H1 (cell line): ENCODE data around the gene NEDD9. TPM values are rescaled to one million over a fixed set of nuclear protein-coding genes. Genes with fewer than 3 reads are reported as not detected.

Experiments used
- CTCF ChIA-PET: fragments of 300-600 bp; sonication (Branson Sonifier 250); formaldehyde crosslinking; loops from one replicate; lab custom pipeline; 2021; ENCODE audit not compliant: partially characterized antibody; lab: Charles Lee
- POLR2A ChIA-PET: fragments of 300-600 bp; sonication (Branson Sonifier 250); formaldehyde crosslinking; loops from one replicate; lab custom pipeline; 2021; ENCODE audit warnings: inconsistent platforms; ENCODE audit not compliant: partially characterized antibody; lab: Charles Lee
- DNase-seq, 2 experiments: peaks; one replicate each; pipeline versions ENCODE4 v3.0.0 to v3.0.0-alpha.2; 2010 to 2022; ENCODE audit warnings: low spot score in 2 of 2, low read depth in 1 of 2, mixed read lengths in 1 of 2
- FAIRE-seq: peaks from 2 replicates; lab custom pipeline; 2011; peaks lifted over from hg19 to GRCh38; lab: Jason Lieb, UNC
- H2AFZ ChIP-seq: 2 replicates; pipeline ENCODE4 v1.8.1; 2012; ENCODE audit warnings: low read length, inconsistent platforms
- H2AK5ac ChIP-seq: 2 replicates; pipeline ENCODE4 v1.6.1; 2013; ENCODE audit warnings: low read depth, low read length
- H2BK120ac ChIP-seq: replicated peaks from 2 replicates; pipeline ENCODE3; 2013; ENCODE audit warnings: low read depth, low read length, inconsistent platforms
- H2BK12ac ChIP-seq: 2 replicates; pipeline ENCODE4 v1.6.1; 2013; ENCODE audit warnings: low read depth, low read length
- H2BK15ac ChIP-seq: 2 replicates; pipeline ENCODE4 v1.6.1; 2013; ENCODE audit warnings: low read length
- H2BK20ac ChIP-seq: 2 replicates; pipeline ENCODE4 v1.6.1; 2013; ENCODE audit warnings: low read length
- H2BK5ac ChIP-seq: 2 replicates; pipeline ENCODE4 v1.6.1; 2013; ENCODE audit warnings: low read depth, low read length
- H3K14ac ChIP-seq: 2 replicates; pipeline ENCODE4 v1.6.1; 2013; ENCODE audit warnings: inconsistent platforms; ENCODE audit not compliant: insufficient read length
- H3K18ac ChIP-seq: 2 replicates; pipeline ENCODE4 v1.6.1; 2013; ENCODE audit warnings: low read length; ENCODE audit errors: extremely low read depth
- H3K23ac ChIP-seq: 2 replicates; pipeline ENCODE4 v1.6.1; 2013; ENCODE audit warnings: inconsistent platforms; ENCODE audit not compliant: insufficient read length
- H3K23me2 ChIP-seq: 2 replicates; pipeline ENCODE4 v1.6.1; 2013; ENCODE audit warnings: low read depth, low read length
- H3K27ac ChIP-seq: 2 replicates; pipeline ENCODE4 v1.6.1; 2011; ENCODE audit warnings: low read depth, low read length, inconsistent platforms
- H3K27me3 ChIP-seq, 4 experiments: replicated peaks in 1 of 4; 1 replicate in 1 of 4; 2 replicates in 3 of 4; pipeline versions ENCODE4 v1.6.1 to v1.8.1; 2011 to 2013; ENCODE audit warnings: low read length in 3 of 4, mild to moderate bottlenecking in 3 of 4, inconsistent platforms in 2 of 4, mixed read lengths in 2 of 4, moderate library complexity in 1 of 4; ENCODE audit not compliant: control insufficient read depth in 3 of 4, insufficient read depth in 3 of 4; ENCODE audit errors: extremely low read depth in 1 of 4
- H3K36me3 ChIP-seq, 4 experiments: 2 replicates each; pipeline versions ENCODE4 v1.6.1 to v1.8.1; 2011 to 2013; ENCODE audit warnings: mild to moderate bottlenecking in 4 of 4, low read length in 3 of 4, moderate library complexity in 2 of 4, control low read depth in 1 of 4, inconsistent platforms in 1 of 4; ENCODE audit not compliant: insufficient read depth in 4 of 4, control insufficient read depth in 2 of 4
- H3K4ac ChIP-seq: replicated peaks from 2 replicates; pipeline ENCODE3; 2013; ENCODE audit warnings: low read length, low read depth, mixed read lengths, inconsistent platforms; ENCODE audit not compliant: insufficient read length
- H3K4me1 ChIP-seq, 4 experiments: replicated peaks in 1 of 4; 1 replicate in 1 of 4; 2 replicates in 3 of 4; pipeline versions ENCODE4 v1.6.1 to v1.8.1; 2011 to 2013; ENCODE audit warnings: low read length in 3 of 4, inconsistent platforms in 2 of 4, mixed read lengths in 1 of 4; ENCODE audit not compliant: insufficient read depth in 4 of 4, control insufficient read depth in 3 of 4
- H3K4me2 ChIP-seq, 2 experiments: 2 replicates each; pipeline versions ENCODE4 v1.6.1 to v1.8.1; 2011 to 2013; ENCODE audit warnings: low read depth in 2 of 2, low read length in 2 of 2, control low read depth in 1 of 2, inconsistent platforms in 1 of 2, mild to moderate bottlenecking in 1 of 2; ENCODE audit not compliant: insufficient read depth in 1 of 2
- H3K4me3 ChIP-seq, 4 experiments: fragments of 200-600, 300-600 bp in 1 of 4; sonication (generic), shearing (Covaris generic), sonication (Bioruptor Twin) in 1 of 4; 2 replicates each; pipeline versions ENCODE4 v1.5.1 to v1.8.1; 2011 to 2016; ENCODE audit warnings: low read length in 4 of 4, low read depth in 3 of 4, control low read depth in 2 of 4, inconsistent platforms in 2 of 4, mild to moderate bottlenecking in 2 of 4, mixed read lengths in 1 of 4, moderate library complexity in 1 of 4; ENCODE audit not compliant: insufficient read depth in 2 of 4; ENCODE audit errors: extremely low read depth in 1 of 4
- H3K56ac ChIP-seq: replicated peaks from 2 replicates; pipeline ENCODE3; 2013; ENCODE audit warnings: low read depth, mild to moderate bottlenecking, mixed read lengths, low read length, inconsistent platforms; ENCODE audit not compliant: insufficient read length
- H3K79me1 ChIP-seq: 2 replicates; pipeline ENCODE4 v1.6.1; 2013; ENCODE audit warnings: low read depth, low read length, control low read depth
- H3K79me2 ChIP-seq, 2 experiments: 2 replicates each; pipeline versions ENCODE4 v1.6.1 to v1.8.1; 2012 to 2013; ENCODE audit warnings: low read length in 2 of 2, mild to moderate bottlenecking in 2 of 2, inconsistent platforms in 1 of 2; ENCODE audit not compliant: insufficient read depth in 2 of 2, control insufficient read depth in 1 of 2
- H3K9ac ChIP-seq, 4 experiments: replicated peaks in 1 of 4; 1 replicate in 1 of 4; 2 replicates in 3 of 4; pipeline versions ENCODE4 v1.6.1 to v1.8.1; 2011 to 2013; ENCODE audit warnings: low read depth in 3 of 4, low read length in 3 of 4, control low read depth in 2 of 4, mild to moderate bottlenecking in 2 of 4, moderate library complexity in 2 of 4, inconsistent platforms in 1 of 4; ENCODE audit errors: extremely low read depth in 1 of 4
- H3K9me3 ChIP-seq, 2 experiments: 2 replicates each; pipeline versions ENCODE4 v1.6.1 to v1.8.1; 2012 to 2013; ENCODE audit warnings: mild to moderate bottlenecking in 2 of 2, moderate library complexity in 2 of 2, control low read depth in 1 of 2, inconsistent platforms in 1 of 2, low read depth in 1 of 2, low read length in 1 of 2, mixed read lengths in 1 of 2; ENCODE audit not compliant: insufficient read depth in 2 of 2
- H4K20me1 ChIP-seq, 2 experiments: replicated peaks in 1 of 2; 2 replicates each; pipeline versions ENCODE3 to v1.8.1; 2011 to 2013; ENCODE audit warnings: inconsistent platforms in 2 of 2, low read length in 2 of 2, mild to moderate bottlenecking in 1 of 2; ENCODE audit not compliant: insufficient read depth in 2 of 2, control insufficient read depth in 1 of 2
- H4K5ac ChIP-seq: 2 replicates; pipeline ENCODE4 v1.6.1; 2013; ENCODE audit warnings: low read length, low read depth, mixed read lengths, inconsistent platforms; ENCODE audit not compliant: insufficient read length
- H4K8ac ChIP-seq: 2 replicates; pipeline ENCODE4 v1.8.0; 2013; ENCODE audit warnings: mild to moderate bottlenecking, moderate library complexity, low read length, inconsistent platforms; ENCODE audit not compliant: insufficient read depth; ENCODE audit errors: extremely low read depth
- H4K91ac ChIP-seq: replicated peaks from 2 replicates; pipeline ENCODE3; 2013; ENCODE audit warnings: low read length, mixed read lengths, inconsistent platforms; ENCODE audit not compliant: insufficient read length
- ASH2L ChIP-seq: fragments of 200-600, 300-600 bp; sonication (generic); IDR thresholded peaks from one replicate; pipeline ENCODE4 v1.7.1; 2017; ENCODE audit warnings: low read length
- ATF2 ChIP-seq: IDR thresholded peaks from 2 replicates; pipeline ENCODE4 v1.6.1; 2012; ENCODE audit warnings: low read length, inconsistent platforms
- BACH1 ChIP-seq: IDR thresholded peaks from 2 replicates; pipeline ENCODE4 v1.6.1; 2012; ENCODE audit warnings: low read length, improper control_type of control experiment
- CEBPB ChIP-seq: IDR thresholded peaks from 2 replicates; pipeline ENCODE4 v1.6.1; 2012; ENCODE audit warnings: low read depth, low read length
- E2F6 ChIP-seq: IDR thresholded peaks from 2 replicates; pipeline ENCODE4 v1.6.1; 2012; ENCODE audit warnings: inconsistent platforms
- EP300 ChIP-seq, 2 experiments: IDR thresholded peaks; 1 replicate in 1 of 2; 2 replicates in 1 of 2; pipeline ENCODE4 v1.6.1; 2011 to 2012; ENCODE audit warnings: low read depth in 2 of 2, low read length in 2 of 2, mild to moderate bottlenecking in 2 of 2, borderline replicate concordance in 1 of 2, inconsistent platforms in 1 of 2, moderate library complexity in 1 of 2
- JUN ChIP-seq: IDR thresholded peaks from 2 replicates; pipeline ENCODE4 v1.6.1; 2011; ENCODE audit warnings: low read depth, mild to moderate bottlenecking, improper control_type of control experiment, low read length
- POU5F1 ChIP-seq: IDR thresholded peaks from 2 replicates; pipeline ENCODE4 v1.6.1; 2011; ENCODE audit warnings: low read depth, mild to moderate bottlenecking, low read length, moderate library complexity
- RBBP5 ChIP-seq: IDR thresholded peaks from 2 replicates; pipeline ENCODE4 v1.7.1; 2012; ENCODE audit warnings: low read depth, mild to moderate bottlenecking, inconsistent platforms, low read length, moderate library complexity, borderline replicate concordance
- SP4 ChIP-seq: IDR thresholded peaks from 2 replicates; pipeline ENCODE4 v1.6.1; 2012; ENCODE audit warnings: low read length, inconsistent platforms
- SRF ChIP-seq: IDR thresholded peaks from 2 replicates; pipeline ENCODE4 v1.6.1; 2011; ENCODE audit warnings: mild to moderate bottlenecking, low read depth, low read length, moderate library complexity
- SUZ12 ChIP-seq: fragments of 200-600 bp; sonication (generic); IDR thresholded peaks from 2 replicates; pipeline ENCODE4 v1.6.1; 2012; ENCODE audit warnings: mild to moderate bottlenecking, inconsistent platforms, low read length, moderate library complexity, mixed read lengths
- TBP ChIP-seq: IDR thresholded peaks from 2 replicates; pipeline ENCODE4 v1.6.1; 2011; ENCODE audit warnings: low read depth, low read length, improper control_type of control experiment
- WGBS, 2 experiments: shearing (Covaris generic) in 1 of 2; methylation state at CpG; one replicate each; pipeline versions ENCODE4 v1.1.6 to v1.1.7; 2013 to 2015; ENCODE audit warnings: low lambda C conversion rate in 2 of 2, mixed read lengths in 2 of 2, inconsistent platforms in 1 of 2, low coverage in 1 of 2, missing lambda C conversion rate in 1 of 2; ENCODE audit not compliant: insufficient replicate concordance in 2 of 2, insufficient coverage in 1 of 2, insufficient read length in 1 of 2; ENCODE audit errors: extremely low coverage in 1 of 2, missing lambda C conversion rate in 1 of 2; 5-methylcytosine and 5-hydroxymethylcytosine counted together
- polyA plus RNA-seq, 7 experiments: library from polyadenylated mRNA; depleted of rRNA in 3 of 7; stranded (reverse) in 5 of 7; unstranded in 2 of 7; fragments of >200 nt in 5 of 7; fragments of 200-250 nt in 2 of 7; gene quantifications; 1 replicate in 5 of 7; 2 replicates in 1 of 7; 4 replicates in 1 of 7; pipeline versions ENCODE4 v1.2.1 to v1.2.3, GENCODE V29; 2011 to 2013; ENCODE audit warnings: missing spikeins in 2 of 7, mixed read lengths in 2 of 7
- total RNA-seq: library from RNA; stranded (reverse); fragmentation: NEBNext Ultra II Directional; extraction: Animal tissue kit (Norgen Biotek cat#: 25700); gene quantifications from 2 replicates; pipeline ENCODE4 v1.2.1, GENCODE V29; 2021

The NEDD9 gene
- total and polyA plus RNA-seq, 2 of the 8 experiments (the other 6 are each of a cell fraction or from before 2014, with no cell fraction given) = 3.6 to 12.0 TPM

- no peak overlapping the region for H2BK120ac ChIP-seq
- H4K20me1 ChIP-seq = no peaks in the 10 kb centered on the region
- no peak overlapping the region for H3K9ac ChIP-seq
- ChIA-PET CTCF (interaction anchor here (0.7 kb wide), 1 partner anchor 24 kb away, joined by 3 read pairs; no protein-coding TSS in a partner anchor), POLR2A (no interaction called here)
- H3K56ac ChIP-seq = no peak overlapping the region
- no peak overlapping the region for H3K18ac ChIP-seq
- no peaks in the 10 kb centered on the region for H3K9me3 ChIP-seq
- 81% methylated on average over 3 of the region's 3 CpGs; no CpG with 5 or more reads in 1 of the 2 experiments for WGBS, 2 experiments
- FAIRE-seq (no peak), DNase-seq (no peak)
- H3K79me2 ChIP-seq = no peaks in the 10 kb centered on the region
- H4K91ac ChIP-seq = no peak overlapping the region
- no peak overlapping the region for H2BK20ac ChIP-seq
- peaks cover 3 to 7% (median 3%) of the 10 kb centered on the region in 4 experiments; a peak in 5 of 7 replicates for H3K4me1 ChIP-seq
- no peak overlapping the region for H3K27ac ChIP-seq
- no peak overlapping the region for H2BK15ac ChIP-seq
- H3K23ac ChIP-seq = no peak overlapping the region
- no peak overlapping the region for H2BK5ac ChIP-seq
- H3K4me3 ChIP-seq = no peak overlapping the region
- H2AK5ac ChIP-seq = no peak overlapping the region
- no peaks in the 10 kb centered on the region for H3K79me1 ChIP-seq
- no peaks in the 10 kb centered on the region for H3K23me2 ChIP-seq
- H2AFZ ChIP-seq = no peak overlapping the region
- no peak overlapping the region for H3K14ac ChIP-seq
- no peak overlapping the region for H3K4me2 ChIP-seq
- no peaks in the 10 kb centered on the region for H3K36me3 ChIP-seq
- H3K27me3 ChIP-seq = no peaks in the 10 kb centered on the region
- no peak overlapping the region for H3K4ac ChIP-seq
- H4K5ac ChIP-seq = no peak overlapping the region
- no peak overlapping the region for H2BK12ac ChIP-seq
- no peak overlapping the region for H4K8ac ChIP-seq
- no peak for TF ChIP-seq RBBP5
- TF ChIP-seq CEBPB = no peak
- no peak for TF ChIP-seq E2F6
- TF ChIP-seq SRF = no peak
- TF ChIP-seq ATF2 = no peak
- no peak for TF ChIP-seq POU5F1
- TF ChIP-seq EP300 (IDR thresholded peaks at IDR 0.05; ENCODE audit: borderline replicate concordance in 1 of 2, low read depth in 2 of 2, low read length in 2 of 2) = no peak
- TF ChIP-seq ASH2L = no peak
- TF ChIP-seq TBP = no peak
- TF ChIP-seq SP4 = no peak
- TF ChIP-seq BACH1 = no peak
- TF ChIP-seq JUN = no peak
- no peak for TF ChIP-seq SUZ12
Observed at GRCh38 chr6:11226005-11226404, 6.5 kb downstream of the NEDD9 start.
